Neural cell (in vitro differentiated cells): ENCODE results near the gene SLC25A22.

Experiments used
- EZH2 ChIP-seq: fragments of 200-600, 300-800 bp; shearing (Covaris generic), sonication (generic); IDR thresholded peaks from 2 replicates; pipeline ENCODE4 v1.6.1; 2014; ENCODE audit warnings: antibody characterized with exemption, low read length, borderline replicate concordance, mild to moderate bottlenecking; ENCODE audit not compliant: insufficient read depth, poor library complexity, severe bottlenecking
- RAD21 ChIP-seq: fragments of 450-650 bp; conservative IDR thresholded peaks from 2 replicates; pipeline ENCODE4 v1.6.1; 2014; ENCODE audit warnings: antibody characterized with exemption, mild to moderate bottlenecking, moderate library complexity
- TF ChIP-seq, protein P1 (sequence below): fragments of 450-650 bp; IDR thresholded peaks from 2 replicates; pipeline ENCODE4 v1.5.1; 2014; ENCODE audit warnings: antibody characterized with exemption, mild to moderate bottlenecking, moderate library complexity; ENCODE audit not compliant: poor library complexity, severe bottlenecking

DNA sequence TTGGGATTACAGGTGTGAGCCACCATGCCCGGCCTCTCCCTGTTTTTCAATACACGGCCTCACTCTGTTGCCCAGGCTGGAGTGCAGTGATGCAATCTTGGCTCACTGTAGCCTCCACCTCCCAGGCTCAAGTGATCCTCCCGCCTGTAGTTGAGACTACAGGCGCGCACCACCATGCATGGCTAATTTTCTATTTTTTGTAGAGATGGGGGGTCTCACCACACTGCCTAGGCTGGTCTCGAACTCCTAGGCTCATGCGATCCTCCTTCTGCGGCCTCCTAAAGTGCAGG lies 32.3 kb downstream of the SLC25A22 start:
- TF ChIP-seq, protein P1, sequence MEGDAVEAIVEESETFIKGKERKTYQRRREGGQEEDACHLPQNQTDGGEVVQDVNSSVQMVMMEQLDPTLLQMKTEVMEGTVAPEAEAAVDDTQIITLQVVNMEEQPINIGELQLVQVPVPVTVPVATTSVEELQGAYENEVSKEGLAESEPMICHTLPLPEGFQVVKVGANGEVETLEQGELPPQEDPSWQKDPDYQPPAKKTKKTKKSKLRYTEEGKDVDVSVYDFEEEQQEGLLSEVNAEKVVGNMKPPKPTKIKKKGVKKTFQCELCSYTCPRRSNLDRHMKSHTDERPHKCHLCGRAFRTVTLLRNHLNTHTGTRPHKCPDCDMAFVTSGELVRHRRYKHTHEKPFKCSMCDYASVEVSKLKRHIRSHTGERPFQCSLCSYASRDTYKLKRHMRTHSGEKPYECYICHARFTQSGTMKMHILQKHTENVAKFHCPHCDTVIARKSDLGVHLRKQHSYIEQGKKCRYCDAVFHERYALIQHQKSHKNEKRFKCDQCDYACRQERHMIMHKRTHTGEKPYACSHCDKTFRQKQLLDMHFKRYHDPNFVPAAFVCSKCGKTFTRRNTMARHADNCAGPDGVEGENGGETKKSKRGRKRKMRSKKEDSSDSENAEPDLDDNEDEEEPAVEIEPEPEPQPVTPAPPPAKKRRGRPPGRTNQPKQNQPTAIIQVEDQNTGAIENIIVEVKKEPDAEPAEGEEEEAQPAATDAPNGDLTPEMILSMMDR, result no peak
- TF ChIP-seq RAD21 (no peak), EZH2 (no peak)
